HepG2 (cell line): ENCODE measurements around the gene ODC1. TPM values are rescaled to one million over a fixed set of nuclear protein-coding genes. Genes with fewer than 3 reads are reported as not detected.

Experiments used
- AKNA ChIP-seq: sonication (generic); formaldehyde crosslinking; IDR thresholded peaks from 2 replicates; pipeline ENCODE4 v1.4.0; 2020; ENCODE audit warnings: missing genetic modification reagents, borderline replicate concordance
- DZIP1 ChIP-seq: sonication (generic); formaldehyde crosslinking; IDR thresholded peaks from 2 replicates; pipeline ENCODE4 v1.5.0; 2020; ENCODE audit warnings: mild to moderate bottlenecking, missing genetic modification reagents
- GABPA ChIP-seq, 2 experiments: IDR thresholded peaks; 2 replicates each; pipeline ENCODE4 v1.6.1; 2011 to 2016; ENCODE audit warnings: low read depth in 2 of 2, low read length in 1 of 2, missing biosample characterization in 1 of 2, missing genetic modification characterization in 1 of 2
- GATAD1 ChIP-seq: IDR thresholded peaks from 2 replicates; pipeline ENCODE4 v1.6.1; 2016; ENCODE audit warnings: missing genetic modification reagents, missing compliant biosample characterization
- GATAD2A ChIP-seq: IDR thresholded peaks from 2 replicates; pipeline ENCODE4 v1.6.1; 2016
- HMG20A ChIP-seq: IDR thresholded peaks from 2 replicates; pipeline ENCODE4 v1.6.1; 2016; ENCODE audit warnings: borderline replicate concordance
- HNF1B ChIP-seq: sonication (generic); formaldehyde crosslinking; IDR thresholded peaks from 2 replicates; pipeline ENCODE4 v1.5.1; 2020; ENCODE audit warnings: mild to moderate bottlenecking, moderate library complexity, missing genetic modification reagents
- MYNN ChIP-seq: sonication (generic); formaldehyde crosslinking; IDR thresholded peaks from 2 replicates; pipeline ENCODE4 v1.4.0; 2020; ENCODE audit warnings: mild to moderate bottlenecking, low read depth, missing genetic modification reagents
- NFYB ChIP-seq: sonication (generic); formaldehyde crosslinking; IDR thresholded peaks from 2 replicates; pipeline ENCODE4 v1.4.0; 2020; ENCODE audit warnings: missing genetic modification reagents
- PLRG1 ChIP-seq: fragments of 450-650 bp; conservative IDR thresholded peaks from 2 replicates; pipeline ENCODE4 v1.6.1; 2016
- RNF219 ChIP-seq: sonication (generic); formaldehyde crosslinking; IDR thresholded peaks from 2 replicates; pipeline ENCODE4 v1.5.0; 2020; ENCODE audit warnings: mild to moderate bottlenecking, missing genetic modification reagents
- ZEB1 ChIP-seq: IDR thresholded peaks from 2 replicates; pipeline ENCODE4 v1.6.1; 2012; ENCODE audit warnings: mild to moderate bottlenecking, low read depth, inconsistent platforms; ENCODE audit not compliant: insufficient replicate concordance
- ZNF20 ChIP-seq: sonication (generic); formaldehyde crosslinking; IDR thresholded peaks from 2 replicates; pipeline ENCODE4 v1.4.0; 2020; ENCODE audit warnings: mild to moderate bottlenecking, moderate library complexity, missing genetic modification reagents
- ZNF589 ChIP-seq: sonication (generic); formaldehyde crosslinking; conservative IDR thresholded peaks from 2 replicates; pipeline ENCODE4 v1.8.0; 2022; ENCODE audit warnings: mild to moderate bottlenecking, moderate library complexity, missing genetic modification reagents
- ZNF772 ChIP-seq: sonication (generic); formaldehyde crosslinking; IDR thresholded peaks from 2 replicates; pipeline ENCODE4 v1.5.0; 2020; ENCODE audit warnings: mild to moderate bottlenecking, missing genetic modification reagents
- ZNF777 ChIP-seq: sonication (generic); formaldehyde crosslinking; IDR thresholded peaks from 2 replicates; pipeline ENCODE4 v1.4.0; 2020; ENCODE audit warnings: missing genetic modification reagents
- polyA plus RNA-seq, 8 experiments: library from polyadenylated mRNA; depleted of rRNA in 3 of 8; stranded (reverse) in 7 of 8; unstranded in 1 of 8; fragments of >200 nt; fragmentation: Illumina TruSeq in 4 of 8; extraction: Trizol in 4 of 8; gene quantifications; 2 replicates each; pipeline versions ENCODE4 v1.2.1 to v1.2.3, GENCODE V29; 2011 to 2016; ENCODE audit warnings: low read depth in 4 of 8, missing spikeins in 1 of 8, mixed read lengths in 1 of 8; ENCODE audit not compliant: insufficient read depth in 1 of 8
- total RNA-seq, 5 experiments: library from RNA; depleted of rRNA; stranded (reverse); fragments of >200 nt; fragmentation: Illumina TruSeq; extraction: Trizol; gene quantifications; 2 replicates each; pipeline ENCODE4 v1.2.3, GENCODE V29; 2016; ENCODE audit warnings: low read depth in 1 of 5

The ODC1 gene
- total and polyA plus RNA-seq, 2 of the 13 experiments (the other 11 are each of a cell fraction or from before 2014, with no cell fraction given): 142 to 371 TPM

- no peak for TF ChIP-seq GATAD1 (CRISPR knock-in tag)
- TF ChIP-seq GABPA (IDR thresholded peaks at IDR 0.05; ENCODE audit: low read depth, low read length): no peak
- no peak for TF ChIP-seq GABPA (CRISPR knock-in tag; IDR thresholded peaks at IDR 0.05; ENCODE audit: low read depth)
- TF ChIP-seq HMG20A (CRISPR knock-in tag): peak; percentile 62; the same call in 1 of the 2 replicates
- TF ChIP-seq PLRG1: no peak
- TF ChIP-seq ZNF589 (CRISPR knock-in tag): no peak
- peak; percentile 95 for TF ChIP-seq HNF1B (CRISPR knock-in tag)
- no peak for TF ChIP-seq MYNN (CRISPR knock-in tag)
- no peak for TF ChIP-seq RNF219 (CRISPR knock-in tag)
- TF ChIP-seq ZNF772 (CRISPR knock-in tag): peak; percentile 30; the same call in 1 of the 2 replicates
- peak; percentile 67 for TF ChIP-seq GATAD2A (CRISPR knock-in tag)
- no peak for TF ChIP-seq ZNF777 (CRISPR knock-in tag)
- no peak for TF ChIP-seq AKNA
- TF ChIP-seq NFYB (CRISPR knock-in tag): no peak
- TF ChIP-seq ZNF20 (CRISPR knock-in tag): no peak
- peak; percentile 73 for TF ChIP-seq ZEB1
- TF ChIP-seq DZIP1 (CRISPR knock-in tag): no peak
Measured at GRCh38 chr2:10482460-10482859, 34.3 kb upstream of the ODC1 start (continued).
